Lung (tissue), 12 donors: ENCODE results near the gene CER1. TPM values are rescaled to one million over a fixed set of nuclear protein-coding genes. Genes with fewer than 3 reads are reported as not detected.

ENCODE experiments used
- ATAC-seq: fragments of 200-7000 bp; cut with Tn5 transposase; one replicate; pipeline ENCODE4 v1.9.1; 2020; ENCODE audit warnings: moderate number of reproducible peaks; ENCODE audit not compliant: insufficient read depth, low FRiP score
- DNase-seq, 3 donors: peaks; one replicate each; pipeline ENCODE4 v3.0.0-alpha.2; 2013 to 2017
- H3K27ac ChIP-seq, 2 donors: one replicate each; pipeline ENCODE4 v1.5.1; 2013; ENCODE audit warnings: mild to moderate bottlenecking in 2 of 2, moderate library complexity in 2 of 2, control low read depth in 1 of 2, inconsistent platforms in 1 of 2, low read depth in 1 of 2, low read length in 1 of 2
- H3K27me3 ChIP-seq, 3 donors: one replicate each; pipeline ENCODE4 v1.5.1; 2013; ENCODE audit warnings: low read length in 2 of 3; ENCODE audit not compliant: control insufficient read depth in 3 of 3, insufficient read depth in 3 of 3
- H3K36me3 ChIP-seq, 4 donors: one replicate each; pipeline ENCODE4 v1.5.1; 2013; ENCODE audit warnings: low read length in 4 of 4, mild to moderate bottlenecking in 1 of 4, moderate library complexity in 1 of 4; ENCODE audit not compliant: control insufficient read depth in 4 of 4, insufficient read depth in 4 of 4
- H3K4me1 ChIP-seq, 5 donors: one replicate each; pipeline ENCODE4 v1.5.1; 2013; ENCODE audit warnings: low read length in 5 of 5, mild to moderate bottlenecking in 2 of 5, moderate library complexity in 1 of 5; ENCODE audit not compliant: control insufficient read depth in 5 of 5, insufficient read depth in 5 of 5
- H3K4me3 ChIP-seq: one replicate; pipeline ENCODE4 v1.5.1; 2013; ENCODE audit warnings: mild to moderate bottlenecking, control low read depth, moderate library complexity
- H3K9ac ChIP-seq, 2 donors: one replicate each; pipeline ENCODE4 v1.5.1; 2013; ENCODE audit warnings: low read length in 2 of 2, control low read depth in 1 of 2; ENCODE audit not compliant: insufficient read depth in 1 of 2
- H3K9me3 ChIP-seq, 4 donors: one replicate each; pipeline ENCODE4 v1.5.1; 2013; ENCODE audit warnings: low read length in 3 of 4, mild to moderate bottlenecking in 1 of 4, moderate library complexity in 1 of 4; ENCODE audit not compliant: control insufficient read depth in 4 of 4, insufficient read depth in 3 of 4
- CTCF ChIP-seq: IDR thresholded peaks from 2 replicates; pipeline ENCODE4 v1.5.1; 2012; ENCODE audit warnings: mild to moderate bottlenecking; ENCODE audit errors: control extremely low read depth, extremely low read depth
- WGBS, 2 donors: extraction: QIAGEN DNeasy Blood & Tissue Kit; methylation state at CpG; one replicate each; pipeline ENCODE4 v1.1.7; 2013; 5-methylcytosine and 5-hydroxymethylcytosine counted together
- polyA plus RNA-seq, 2 donors: library from polyadenylated mRNA; stranded (reverse); fragments of 200-250 nt; gene quantifications; one replicate each; pipeline ENCODE4 v1.2.1, GENCODE V29; 2013
- total RNA-seq, 2 donors: library from RNA; depleted of rRNA in 1 of 2; stranded (reverse); fragments of >200 nt in 1 of 2; gene quantifications; one replicate each; pipeline ENCODE4 v1.2.1, GENCODE V29; 2014 to 2021
- donor health status: control.
- donor health status: control.
- donor health status: Bipolar disorder and iron deficiency.
- donor health status: healthy.
- donor health status: DM: yes; HTN: yes; CAD: no.

The CER1 gene
- total and polyA plus RNA-seq, 4 donors, result not detected

GRCh38 chr9:14702200-14702720 is 20.3 kb downstream of the CER1 start:
- no peak for TF ChIP-seq CTCF
- ATAC-seq (no peak), DNase-seq (no peak)
- Histone ChIP-seq H3K4me3 (no peak overlapping the region), H3K9me3 (peaks cover 0 to 8% (median 1%) of the 10 kb centered on the region in 4 donors), H3K27ac (no peak overlapping the region), H3K4me1 (no peaks in the 10 kb centered on the region), H3K27me3 (peaks cover 0 to 2% (median 0%) of the 10 kb centered on the region in 3 donors), H3K9ac (no peak overlapping the region), H3K36me3 (no peaks in the 10 kb centered on the region)
- WGBS, 2 donors, result 74 to 82% methylated on average over 4 of the region's 4 CpGs

DNA sequence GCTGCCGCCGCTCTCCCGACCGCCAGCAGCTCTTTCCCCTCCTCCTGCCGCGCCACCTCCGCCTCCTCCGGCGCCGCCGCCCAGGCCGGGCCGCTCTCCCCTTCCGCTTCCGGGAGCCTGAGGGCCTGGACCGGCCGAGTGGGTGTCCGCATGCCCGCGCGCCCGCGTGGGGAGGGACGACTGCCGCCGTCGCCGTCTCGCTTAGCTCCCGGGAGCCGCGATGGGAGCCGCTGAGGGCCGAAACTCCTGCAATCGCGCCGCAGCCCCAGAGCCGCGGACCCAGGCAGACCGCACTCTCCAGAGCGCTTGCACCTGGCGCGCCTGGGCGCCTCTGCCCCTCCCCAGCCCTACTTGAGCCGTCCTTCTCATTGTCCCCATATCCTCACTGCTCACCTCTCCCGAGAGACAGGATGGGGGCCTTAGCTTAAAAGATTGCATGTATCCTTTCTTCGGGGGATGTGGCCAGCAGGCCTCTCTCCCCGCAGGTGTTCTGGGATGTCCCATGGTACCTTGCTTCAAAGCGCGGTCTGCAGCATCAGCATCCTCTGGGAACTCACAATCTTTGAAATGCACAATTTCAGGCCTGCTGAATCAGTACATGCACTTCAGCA is 29.2 kb downstream of the CER1 start, which contains the start of gene ZDHHC21:
Gene ZDHHC21 (minus strand): TSS at position 182 of the 611 bp plus-strand sequence. CDS start 19,092 bp downstream, outside the sequence.
- DNase-seq (peak; percentile 62 to 77 (median 67)), ATAC-seq (peak; percentile 90)
- TF ChIP-seq CTCF, result no peak
- peak within 1 kb of the TSS; percentile 89 for H3K4me3 ChIP-seq
- H3K9ac ChIP-seq, result peak within 1 kb of the TSS; percentile 77 to 88
- H3K36me3 ChIP-seq, result peaks cover 2 to 12% (median 6%) of the 10 kb centered on the region in 4 donors
- H3K27ac ChIP-seq, result peak within 1 kb of the TSS; percentile 64 to 74
- peaks cover 0 to 10% (median 0%) of the 10 kb centered on the region in 5 donors for H3K4me1 ChIP-seq
- no peaks in the 10 kb centered on the region for H3K27me3 ChIP-seq
- 2 to 3% methylated on average over 39 to 46 of the region's 50 CpGs for WGBS, 2 donors
- no peaks in the 10 kb centered on the region for H3K9me3 ChIP-seq

GRCh38 chr9:14692470-14693250 is 29.9 kb downstream of the CER1 start:
- Histone ChIP-seq H3K9me3 (no peaks in the 10 kb centered on the region), H3K4me1 (peaks cover 0 to 10% (median 0%) of the 10 kb centered on the region in 5 donors), H3K9ac (peak overlapping the region in 1 of 2 donors; percentile 77), H3K27ac (peak overlapping the region in 1 of 2 donors; percentile 64), H3K27me3 (no peaks in the 10 kb centered on the region), H3K36me3 (peaks cover 2 to 12% (median 7%) of the 10 kb centered on the region in 4 donors), H3K4me3 (peak overlapping the region; percentile 89)
- peak; percentile 50 for ATAC-seq
- 2 to 3% methylated on average over 20 to 30 of the region's 35 CpGs for WGBS, 2 donors
- TF ChIP-seq CTCF, result no peak
- DNase-seq, result peak; percentile 45 to 53 (median 49)
